Uterus (tissue), 4 donors: Measurements from ENCODE around the gene FKBP3. TPM values are rescaled to one million over a fixed set of nuclear protein-coding genes. Genes with fewer than 3 reads are reported as not detected.

ENCODE experiments used
- DNase-seq, 2 donors: peaks; one replicate each; pipeline ENCODE4 v3.0.0-alpha.2; 2019 to 2020
- H3K27ac ChIP-seq, 2 donors: fragments of 200-600 bp; sonication (generic); 1 replicate in 1 of 2; 2 replicates in 1 of 2; pipeline ENCODE4 v1.5.1; 2016 to 2018
- H3K27me3 ChIP-seq, 2 donors: fragments of 200-600 bp; sonication (generic); one replicate each; pipeline ENCODE4 v1.5.1; 2018 to 2019; ENCODE audit warnings: control low read depth in 1 of 2
- H3K36me3 ChIP-seq, 2 donors: fragments of 200-600 bp; sonication (generic); one replicate each; pipeline ENCODE4 v1.5.1; 2019; ENCODE audit warnings: control low read depth in 1 of 2
- H3K4me1 ChIP-seq, 2 donors: fragments of 200-600 bp; sonication (generic); one replicate each; pipeline ENCODE4 v1.5.1; 2018 to 2019; ENCODE audit warnings: control low read depth in 1 of 2
- H3K4me3 ChIP-seq, 2 donors: fragments of 200-600 bp; sonication (generic); 1 replicate in 1 of 2; 2 replicates in 1 of 2; pipeline ENCODE4 v1.5.1; 2018 to 2019; ENCODE audit warnings: mild to moderate bottlenecking in 1 of 2
- H3K9me3 ChIP-seq, 2 donors: fragments of 200-600 bp; sonication (generic); one replicate each; pipeline ENCODE4 v1.5.1; 2019; ENCODE audit warnings: control low read depth in 1 of 2
- POLR2A ChIP-seq, 2 donors: fragments of 450-650 bp; IDR thresholded peaks; one replicate each; pipeline ENCODE4 v1.6.1; 2016; ENCODE audit warnings: antibody characterized with exemption in 2 of 2, mild to moderate bottlenecking in 1 of 2, moderate library complexity in 1 of 2
- intact Hi-C: fragments of 100-400 bp; cut with DNase I; formaldehyde crosslinking; loops from one replicate; pipeline ENCODE4 v1.15.1; 2023; ENCODE audit warnings: low total_unique reads
- total RNA-seq, 4 donors: library from RNA; depleted of rRNA in 3 of 4; stranded (reverse); fragments of >200 nt in 3 of 4; gene quantifications; one replicate each; pipeline versions ENCODE4 v1.1.0 to v1.2.4, GENCODE V29; 2014 to 2023
- TF ChIP-seq, protein P1 (sequence below), 4 experiments: fragments of 200-600 bp in 2 of 4; fragments of 450-650 bp in 2 of 4; sonication (generic) in 2 of 4; IDR thresholded peaks; one replicate each; pipeline ENCODE4 v1.5.1; 2016 to 2019; ENCODE audit warnings: antibody characterized with exemption in 4 of 4, mild to moderate bottlenecking in 2 of 4, moderate library complexity in 1 of 4
- donor health status: DM: yes; HTN: yes; CAD: no.

Gene FKBP3
- total RNA-seq, 4 donors from 2014 or later = 20.2 to 57.7 (median 37.8) TPM

DNA sequence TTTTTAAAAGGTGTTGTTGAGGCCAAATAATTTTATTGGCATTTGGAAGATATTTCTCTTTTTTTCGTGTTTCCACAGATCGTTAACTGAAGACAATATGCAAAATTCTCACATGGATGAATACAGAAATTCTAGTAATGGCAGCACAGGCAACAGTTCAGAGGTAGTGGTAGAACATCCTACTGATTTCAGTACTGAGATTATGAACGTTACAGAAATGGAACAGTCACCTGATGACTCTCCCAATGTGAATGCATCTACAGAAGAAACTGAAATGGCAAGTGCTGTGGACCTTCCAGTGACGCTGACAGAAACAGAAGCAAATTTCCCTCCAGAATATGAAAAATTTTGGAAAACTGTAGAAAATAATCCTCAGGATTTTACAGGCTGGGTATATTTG, 39.1 kb downstream of the FKBP3 start:
- Histone ChIP-seq H3K9me3 (no peaks in the 10 kb centered on the region), H3K36me3 (no peaks in the 10 kb centered on the region), H3K4me1 (no peaks in the 10 kb centered on the region), H3K4me3 (no peak overlapping the region), H3K27ac (no peak overlapping the region), H3K27me3 (no peaks in the 10 kb centered on the region)
- intact Hi-C loops = no loop called here
- DNase-seq = no peak
- TF ChIP-seq, protein P1, sequence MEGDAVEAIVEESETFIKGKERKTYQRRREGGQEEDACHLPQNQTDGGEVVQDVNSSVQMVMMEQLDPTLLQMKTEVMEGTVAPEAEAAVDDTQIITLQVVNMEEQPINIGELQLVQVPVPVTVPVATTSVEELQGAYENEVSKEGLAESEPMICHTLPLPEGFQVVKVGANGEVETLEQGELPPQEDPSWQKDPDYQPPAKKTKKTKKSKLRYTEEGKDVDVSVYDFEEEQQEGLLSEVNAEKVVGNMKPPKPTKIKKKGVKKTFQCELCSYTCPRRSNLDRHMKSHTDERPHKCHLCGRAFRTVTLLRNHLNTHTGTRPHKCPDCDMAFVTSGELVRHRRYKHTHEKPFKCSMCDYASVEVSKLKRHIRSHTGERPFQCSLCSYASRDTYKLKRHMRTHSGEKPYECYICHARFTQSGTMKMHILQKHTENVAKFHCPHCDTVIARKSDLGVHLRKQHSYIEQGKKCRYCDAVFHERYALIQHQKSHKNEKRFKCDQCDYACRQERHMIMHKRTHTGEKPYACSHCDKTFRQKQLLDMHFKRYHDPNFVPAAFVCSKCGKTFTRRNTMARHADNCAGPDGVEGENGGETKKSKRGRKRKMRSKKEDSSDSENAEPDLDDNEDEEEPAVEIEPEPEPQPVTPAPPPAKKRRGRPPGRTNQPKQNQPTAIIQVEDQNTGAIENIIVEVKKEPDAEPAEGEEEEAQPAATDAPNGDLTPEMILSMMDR (IDR thresholded peaks at IDR 0.05) = no peak

DNA sequence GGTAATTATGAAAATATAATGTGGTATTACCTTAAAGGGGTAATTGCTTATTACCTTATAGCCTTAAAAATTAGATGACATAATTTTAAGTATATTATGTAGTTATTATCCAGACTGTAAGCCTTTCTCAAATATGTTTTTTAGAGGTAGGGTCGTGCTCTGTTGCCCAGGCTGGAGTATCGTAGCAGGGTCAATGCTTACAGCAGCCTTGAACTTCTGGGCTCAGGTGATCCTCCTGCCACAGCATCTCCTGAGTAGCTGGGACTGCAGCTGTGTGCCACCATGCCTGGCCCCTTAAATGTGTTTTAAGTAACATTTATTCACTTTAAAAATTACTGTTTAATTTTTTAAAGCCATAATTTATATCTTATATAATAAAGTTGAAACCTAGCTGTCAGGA, 40.0 kb downstream of the FKBP3 start:
- intact Hi-C loops = no loop called here
- Histone ChIP-seq H3K36me3 (no peaks in the 10 kb centered on the region), H3K9me3 (no peaks in the 10 kb centered on the region), H3K27me3 (no peaks in the 10 kb centered on the region), H3K4me1 (no peaks in the 10 kb centered on the region), H3K4me3 (no peak overlapping the region), H3K27ac (no peak overlapping the region)
- no peak for TF ChIP-seq POLR2A (IDR thresholded peaks at IDR 0.05)
- TF ChIP-seq, protein P1 (IDR thresholded peaks at IDR 0.05) = no peak
- DNase-seq = no peak

DNA sequence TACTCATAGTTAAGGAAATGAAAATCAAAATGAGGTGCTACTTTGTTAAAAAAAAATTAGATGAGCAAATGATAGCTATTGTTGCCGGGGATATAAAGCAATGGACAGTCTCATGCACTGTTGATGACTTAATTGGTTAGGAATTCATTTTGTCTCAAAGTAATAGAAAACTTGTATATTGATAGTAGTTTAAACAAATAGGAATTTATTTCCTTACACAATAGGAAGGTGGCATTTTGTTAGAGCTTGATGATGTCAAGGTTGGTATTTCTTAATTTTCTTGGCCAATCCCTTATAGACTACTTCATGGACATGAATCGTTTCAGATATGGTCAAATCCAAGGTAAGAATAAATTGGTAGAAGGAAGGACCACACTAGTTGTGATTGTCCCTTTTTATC, 42.6 kb downstream of the FKBP3 start:
- intact Hi-C loops = no loop called here
- Histone ChIP-seq H3K4me1 (no peaks in the 10 kb centered on the region), H3K4me3 (no peak overlapping the region), H3K36me3 (no peaks in the 10 kb centered on the region), H3K9me3 (no peaks in the 10 kb centered on the region), H3K27me3 (no peaks in the 10 kb centered on the region), H3K27ac (no peak overlapping the region)
- TF ChIP-seq, protein P1 (IDR thresholded peaks at IDR 0.05) = no peak
- no peak for TF ChIP-seq POLR2A (IDR thresholded peaks at IDR 0.05)
- DNase-seq = no peak

DNA sequence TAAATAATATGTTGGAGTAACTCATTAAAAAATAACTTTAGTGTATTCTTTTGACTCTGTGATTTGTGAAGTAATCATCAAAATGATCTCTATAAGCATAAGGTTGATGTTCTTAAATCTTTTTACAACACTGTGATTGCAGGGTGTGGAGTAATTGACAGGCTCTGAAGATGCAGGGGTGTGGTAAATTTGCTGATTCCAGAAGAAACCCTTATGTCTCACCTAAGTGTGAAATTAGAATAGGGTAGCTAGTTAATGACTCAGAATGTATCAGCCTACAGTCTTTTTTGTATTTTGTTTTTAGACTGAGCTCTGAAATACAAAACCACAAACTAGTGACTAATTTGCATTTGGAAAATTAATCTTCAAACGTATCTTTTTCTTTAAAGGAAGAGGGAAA, 44.5 kb downstream of the FKBP3 start:
- Histone ChIP-seq H3K36me3 (no peaks in the 10 kb centered on the region), H3K4me3 (no peak overlapping the region), H3K27ac (no peak overlapping the region), H3K27me3 (no peaks in the 10 kb centered on the region), H3K4me1 (no peaks in the 10 kb centered on the region), H3K9me3 (no peaks in the 10 kb centered on the region)
- DNase-seq = no peak
- intact Hi-C loops = no loop called here
- TF ChIP-seq POLR2A (IDR thresholded peaks at IDR 0.05) = no peak
- TF ChIP-seq, protein P1 (IDR thresholded peaks at IDR 0.05) = no peak

DNA sequence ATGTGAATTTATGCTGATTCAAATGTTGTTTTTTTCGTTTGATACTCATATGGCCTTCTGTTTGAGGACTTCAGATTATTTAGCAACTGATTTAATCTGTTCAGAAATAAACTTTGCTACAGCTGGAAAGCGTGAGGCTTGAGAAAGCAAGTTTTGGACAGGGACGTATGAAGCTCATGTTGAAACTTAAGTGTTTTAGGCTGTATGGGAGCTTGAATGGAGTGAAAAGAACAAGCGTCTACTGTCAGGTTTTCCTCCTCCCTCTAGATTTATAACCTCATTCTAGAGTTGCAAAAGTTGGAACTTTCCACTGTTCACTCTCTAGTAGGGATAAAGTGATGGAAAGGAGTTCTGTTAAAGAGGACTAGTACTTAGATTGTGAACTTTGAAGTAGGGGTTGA, 49.3 kb downstream of the FKBP3 start:
- Histone ChIP-seq H3K4me3 (peak overlapping the region; percentile 52 to 66), H3K27me3 (no peaks in the 10 kb centered on the region), H3K4me1 (no peaks in the 10 kb centered on the region), H3K27ac (peak overlapping the region; percentile 80 to 88), H3K36me3 (no peaks in the 10 kb centered on the region), H3K9me3 (no peaks in the 10 kb centered on the region)
- intact Hi-C loops = no loop called here
- no peak for DNase-seq
- TF ChIP-seq, protein P1 (IDR thresholded peaks at IDR 0.05) = no peak
- no peak for TF ChIP-seq POLR2A (IDR thresholded peaks at IDR 0.05)
